HFF-Myc (cell line): ENCODE results near the gene OLFML3.

Experiments
- DNase-seq: peaks from one replicate; pipeline ENCODE4 v3.0.0-alpha.2; 2011; ENCODE audit warnings: low read depth; ENCODE audit errors: extremely low read depth
- H3K4me3 ChIP-seq: replicated peaks from 2 replicates; pipeline ENCODE4 v1.5.1; 2011; ENCODE audit warnings: low read depth, mild to moderate bottlenecking, control low read depth, low read length
- CTCF ChIP-seq: IDR thresholded peaks from 2 replicates; pipeline ENCODE4 v1.5.1; 2012; ENCODE audit warnings: mild to moderate bottlenecking, low read depth, low read length, control low read depth; ENCODE audit errors: missing control alignments

The OLFML3 gene

GRCh38 chr1:113935176-113935575 lies 44.1 kb upstream of the OLFML3 start:
- no peak for TF ChIP-seq CTCF
- H3K4me3 ChIP-seq, result no peak overlapping the region
- no peak for DNase-seq

GRCh38 chr1:113935970-113936369 lies 43.3 kb upstream of the OLFML3 start:
- H3K4me3 ChIP-seq, result no peak overlapping the region
- DNase-seq, result no peak

GRCh38 chr1:113937146-113937545 lies 42.1 kb upstream of the OLFML3 start:
- no peak for DNase-seq
- no peak for TF ChIP-seq CTCF
- no peak overlapping the region for H3K4me3 ChIP-seq

More at GRCh38 chr1:113935970-113936369, 43.3 kb upstream of the OLFML3 start:
- no peak for TF ChIP-seq CTCF

- no peak for TF ChIP-seq CTCF
- DNase-seq, result no peak
- no peak overlapping the region for H3K4me3 ChIP-seq
Measured at GRCh38 chr1:113938192-113938591, 41.1 kb upstream of the OLFML3 start.

- no peak overlapping the region for H3K4me3 ChIP-seq
- no peak for DNase-seq
- no peak for TF ChIP-seq CTCF
Measured at GRCh38 chr1:113940365-113941244, 38.7 kb upstream of the OLFML3 start.

GRCh38 chr1:113941245-113941559 lies 38.1 kb upstream of the OLFML3 start:
- no peak for DNase-seq
- TF ChIP-seq CTCF, result no peak
- H3K4me3 ChIP-seq, result no peak overlapping the region
